ENCODE data around the gene MTPN. TPM values are rescaled to one million over a fixed set of nuclear protein-coding genes. Genes with fewer than 3 reads are reported as not detected.

MTPN gene
- total RNA-seq, 1 donor from 2014 or later: 173 TPM

DNA sequence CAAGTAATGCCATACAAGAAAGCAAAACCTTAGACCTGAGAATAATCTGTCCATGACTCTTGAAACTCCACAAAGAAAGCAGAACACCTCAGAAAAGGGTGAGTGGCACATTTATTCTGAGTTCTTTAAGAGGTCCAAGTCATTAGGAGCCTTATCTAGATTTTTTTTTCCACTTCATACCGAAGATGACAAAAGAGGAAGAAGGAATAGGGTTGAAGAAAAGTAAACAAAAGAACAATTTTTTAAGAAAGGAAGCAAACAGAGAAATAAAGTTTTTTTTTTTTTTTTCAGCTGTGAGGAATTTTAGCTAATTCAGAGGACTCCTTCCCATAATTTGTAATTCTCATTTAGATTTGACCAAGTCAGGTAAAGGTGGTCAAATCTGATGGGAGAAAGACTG lies 13.1 kb upstream of the MTPN start:
- H3K36me3 ChIP-seq (ENCODE audit: insufficient read depth, low read length): no peaks in the 10 kb centered on the region
- no peak for DNase-seq (ENCODE audit: low read depth)
- no peak overlapping the region for H3K4me3 ChIP-seq (ENCODE audit: insufficient read depth, low read depth, low read length)
- H3K27ac Mint-ChIP-seq (ENCODE audit: unreplicated experiment): no peak overlapping the region
- H4K20me1 ChIP-seq (ENCODE audit: insufficient read depth, low read length): no peaks in the 10 kb centered on the region
- H3K4me1 ChIP-seq (ENCODE audit: insufficient read depth, low read length): peaks cover 6% of the 10 kb centered on the region
- peaks cover 12% of the 10 kb centered on the region for H3K4me1 Mint-ChIP-seq (ENCODE audit: low read depth, unreplicated experiment)
- TF ChIP-seq, protein P1, sequence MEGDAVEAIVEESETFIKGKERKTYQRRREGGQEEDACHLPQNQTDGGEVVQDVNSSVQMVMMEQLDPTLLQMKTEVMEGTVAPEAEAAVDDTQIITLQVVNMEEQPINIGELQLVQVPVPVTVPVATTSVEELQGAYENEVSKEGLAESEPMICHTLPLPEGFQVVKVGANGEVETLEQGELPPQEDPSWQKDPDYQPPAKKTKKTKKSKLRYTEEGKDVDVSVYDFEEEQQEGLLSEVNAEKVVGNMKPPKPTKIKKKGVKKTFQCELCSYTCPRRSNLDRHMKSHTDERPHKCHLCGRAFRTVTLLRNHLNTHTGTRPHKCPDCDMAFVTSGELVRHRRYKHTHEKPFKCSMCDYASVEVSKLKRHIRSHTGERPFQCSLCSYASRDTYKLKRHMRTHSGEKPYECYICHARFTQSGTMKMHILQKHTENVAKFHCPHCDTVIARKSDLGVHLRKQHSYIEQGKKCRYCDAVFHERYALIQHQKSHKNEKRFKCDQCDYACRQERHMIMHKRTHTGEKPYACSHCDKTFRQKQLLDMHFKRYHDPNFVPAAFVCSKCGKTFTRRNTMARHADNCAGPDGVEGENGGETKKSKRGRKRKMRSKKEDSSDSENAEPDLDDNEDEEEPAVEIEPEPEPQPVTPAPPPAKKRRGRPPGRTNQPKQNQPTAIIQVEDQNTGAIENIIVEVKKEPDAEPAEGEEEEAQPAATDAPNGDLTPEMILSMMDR (IDR thresholded peaks at IDR 0.05; ENCODE audit: insufficient read depth, low read depth, low read length): no peak
- no peak for TF ChIP-seq EZH2 (IDR thresholded peaks at IDR 0.05; ENCODE audit: insufficient read depth, low read length)
- no peak overlapping the region for H3K9ac ChIP-seq (ENCODE audit: low read length)
- no peak overlapping the region for H3K4me3 Mint-ChIP-seq (ENCODE audit: unreplicated experiment)
- no peaks in the 10 kb centered on the region for H3K79me2 ChIP-seq (ENCODE audit: insufficient read depth, low read length)
- H2AFZ ChIP-seq (ENCODE audit: low read depth, low read length): no peak overlapping the region
- peaks cover 2% of the 10 kb centered on the region for H3K9me3 Mint-ChIP-seq (ENCODE audit: unreplicated experiment)
- H3K27me3 ChIP-seq (ENCODE audit: insufficient read depth, low read length): no peaks in the 10 kb centered on the region
- no peaks in the 10 kb centered on the region for H3K36me3 Mint-ChIP-seq (ENCODE audit: low read depth, unreplicated experiment)
- H3K27me3 Mint-ChIP-seq (ENCODE audit: low read depth, unreplicated experiment): no peaks in the 10 kb centered on the region
- no peak overlapping the region for H3K27ac ChIP-seq (ENCODE audit: low read depth, low read length)
- no peaks in the 10 kb centered on the region for H3K9me3 ChIP-seq (ENCODE audit: insufficient read depth, low read depth, low read length)
- FAIRE-seq: no peak
- H3K4me2 ChIP-seq (ENCODE audit: low read length): no peak overlapping the region

DNA sequence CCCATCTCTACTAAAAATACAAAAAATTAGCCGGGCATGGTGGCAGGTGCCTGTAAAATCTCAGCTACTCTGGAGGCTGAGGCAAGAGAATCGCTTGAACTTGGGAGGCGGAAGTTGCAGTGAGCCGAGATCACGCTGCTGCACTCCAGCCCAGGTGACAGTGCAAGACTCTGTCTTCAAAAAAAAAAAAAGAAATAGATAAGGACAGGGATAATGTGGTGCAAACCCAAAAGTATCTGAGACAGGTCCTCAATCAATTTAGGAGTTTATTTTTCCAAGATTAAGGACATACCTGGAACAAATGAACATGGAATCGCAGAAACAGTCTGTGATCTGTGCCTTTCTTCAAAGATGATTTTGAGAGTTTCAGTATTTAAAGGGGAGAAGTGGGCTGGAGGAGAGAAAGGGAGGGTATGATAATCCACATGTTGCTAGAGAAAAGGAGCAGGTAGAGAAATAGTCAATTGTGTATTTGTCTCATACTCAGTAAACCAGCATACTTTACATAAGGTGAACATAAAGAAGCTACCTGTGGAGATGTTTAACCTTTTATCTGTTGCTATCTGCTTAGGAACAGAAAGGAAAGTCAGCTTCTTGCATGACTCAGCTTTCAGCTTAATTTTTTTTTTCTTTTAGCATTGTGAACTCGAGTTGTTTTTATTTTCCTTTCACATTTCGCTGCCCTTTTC lies 4.9 kb upstream of the MTPN start:
- H2AFZ ChIP-seq (ENCODE audit: low read depth, low read length): no peak overlapping the region
- H3K4me3 ChIP-seq (ENCODE audit: insufficient read depth, low read depth, low read length): no peak overlapping the region
- H3K27ac Mint-ChIP-seq (ENCODE audit: unreplicated experiment): no peak overlapping the region

More for the DNA sequence above, 4.9 kb upstream of the MTPN start:
- Histone ChIP-seq H3K9me3 (ENCODE audit: insufficient read depth, low read depth, low read length) (no peaks in the 10 kb centered on the region), H3K4me1 (ENCODE audit: insufficient read depth, low read length) (peaks cover 21% of the 10 kb centered on the region), H3K27me3 (ENCODE audit: insufficient read depth, low read length) (no peaks in the 10 kb centered on the region), H4K20me1 (ENCODE audit: insufficient read depth, low read length) (no peaks in the 10 kb centered on the region), H3K36me3 (ENCODE audit: insufficient read depth, low read length) (no peaks in the 10 kb centered on the region), H3K27ac (ENCODE audit: low read depth, low read length) (no peak overlapping the region), H3K9ac (ENCODE audit: low read length) (no peak overlapping the region), H3K4me2 (ENCODE audit: low read length) (no peak overlapping the region), H3K79me2 (ENCODE audit: insufficient read depth, low read length) (peaks cover 1% of the 10 kb centered on the region)
- H3K4me1 Mint-ChIP-seq (ENCODE audit: low read depth, unreplicated experiment): peaks cover 16% of the 10 kb centered on the region
- DNase-seq (ENCODE audit: low read depth) (no peak), FAIRE-seq (no peak)
- no peak for TF ChIP-seq EZH2 (IDR thresholded peaks at IDR 0.05; ENCODE audit: insufficient read depth, low read length)
- TF ChIP-seq, protein P1 (IDR thresholded peaks at IDR 0.05; ENCODE audit: insufficient read depth, low read depth, low read length): no peak
- H3K4me3 Mint-ChIP-seq (ENCODE audit: unreplicated experiment): no peak overlapping the region
- no peaks in the 10 kb centered on the region for H3K36me3 Mint-ChIP-seq (ENCODE audit: low read depth, unreplicated experiment)
- H3K27me3 Mint-ChIP-seq (ENCODE audit: low read depth, unreplicated experiment): no peaks in the 10 kb centered on the region
- peaks cover 2% of the 10 kb centered on the region for H3K9me3 Mint-ChIP-seq (ENCODE audit: unreplicated experiment)
